Hematopoietic multipotent progenitor cell treated with erythropoietin and hydrocortisone succinate and interleukin-3 and kit ligand, for 17 days (in vitro differentiated cells): Measurements from ENCODE around the gene CIITA.
"Not testable (repeated sequence)": the region's sequence is repeated elsewhere in the genome, so short reads cannot be mapped to it uniquely, and the experiment has no call there.

Source experiments
- DNase-seq: peaks from one replicate; pipeline ENCODE4 v3.0.0-alpha.2; 2015; ENCODE audit warnings: low spot score

Gene CIITA

DNA sequence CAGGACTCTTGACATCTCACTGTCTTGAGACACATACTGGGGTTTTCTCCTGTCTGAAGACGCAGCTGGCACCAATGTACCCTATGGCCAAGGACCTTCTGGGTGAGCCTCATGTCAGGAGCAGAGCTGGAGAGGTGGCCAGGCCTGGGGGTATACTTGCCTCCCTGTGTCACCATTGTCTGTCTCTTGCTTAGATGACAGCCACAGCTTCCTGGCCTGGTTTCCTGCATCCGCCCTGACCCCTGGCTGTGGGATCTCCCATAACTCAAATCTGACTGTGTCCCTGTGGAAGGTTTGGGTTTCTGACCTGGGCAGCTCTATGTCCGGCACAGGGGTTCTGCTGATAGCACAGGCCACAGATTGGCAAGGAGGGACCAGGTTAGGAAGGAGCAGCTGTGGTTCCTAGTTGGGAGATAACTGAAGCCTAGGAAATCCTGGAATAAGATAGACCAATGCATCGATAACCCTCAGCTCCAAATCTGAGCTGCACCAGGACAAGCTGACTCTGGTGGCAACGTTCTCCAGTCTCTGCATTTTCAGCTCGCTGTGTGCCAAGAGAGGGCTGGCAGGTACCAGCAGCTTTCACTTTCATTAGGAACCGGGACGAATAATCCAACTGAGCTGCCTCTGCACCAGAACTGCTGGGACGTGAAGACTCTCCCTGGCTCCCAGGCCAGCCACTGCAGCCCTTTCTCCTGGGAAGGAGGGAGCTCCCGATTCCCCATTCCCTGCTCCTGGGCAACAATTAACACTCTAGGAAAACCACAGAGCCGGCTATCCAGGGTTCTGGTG, 60.3 kb downstream of the CIITA start:
- peak; percentile 11 for DNase-seq

DNA sequence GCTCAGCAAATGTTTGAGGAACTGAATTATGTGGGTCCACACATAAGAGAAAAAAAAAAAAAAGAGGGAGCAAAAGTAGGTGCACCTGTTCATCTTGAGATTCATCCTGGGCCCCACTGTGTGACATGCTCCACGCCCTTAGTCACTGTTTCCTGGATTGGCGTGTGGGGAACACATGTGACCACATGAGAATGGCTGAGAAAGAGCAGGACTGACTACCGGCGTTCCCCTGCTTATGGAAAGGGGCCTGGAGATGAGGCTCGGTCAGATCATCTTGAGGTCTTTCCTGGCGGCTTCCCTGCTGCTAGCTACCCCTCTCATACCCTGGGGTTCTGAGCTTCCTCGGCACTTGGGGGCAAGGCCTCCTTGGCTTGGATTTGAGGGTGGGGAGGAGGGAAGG, 61.3 kb downstream of the CIITA start:
- no peak for DNase-seq

DNA sequence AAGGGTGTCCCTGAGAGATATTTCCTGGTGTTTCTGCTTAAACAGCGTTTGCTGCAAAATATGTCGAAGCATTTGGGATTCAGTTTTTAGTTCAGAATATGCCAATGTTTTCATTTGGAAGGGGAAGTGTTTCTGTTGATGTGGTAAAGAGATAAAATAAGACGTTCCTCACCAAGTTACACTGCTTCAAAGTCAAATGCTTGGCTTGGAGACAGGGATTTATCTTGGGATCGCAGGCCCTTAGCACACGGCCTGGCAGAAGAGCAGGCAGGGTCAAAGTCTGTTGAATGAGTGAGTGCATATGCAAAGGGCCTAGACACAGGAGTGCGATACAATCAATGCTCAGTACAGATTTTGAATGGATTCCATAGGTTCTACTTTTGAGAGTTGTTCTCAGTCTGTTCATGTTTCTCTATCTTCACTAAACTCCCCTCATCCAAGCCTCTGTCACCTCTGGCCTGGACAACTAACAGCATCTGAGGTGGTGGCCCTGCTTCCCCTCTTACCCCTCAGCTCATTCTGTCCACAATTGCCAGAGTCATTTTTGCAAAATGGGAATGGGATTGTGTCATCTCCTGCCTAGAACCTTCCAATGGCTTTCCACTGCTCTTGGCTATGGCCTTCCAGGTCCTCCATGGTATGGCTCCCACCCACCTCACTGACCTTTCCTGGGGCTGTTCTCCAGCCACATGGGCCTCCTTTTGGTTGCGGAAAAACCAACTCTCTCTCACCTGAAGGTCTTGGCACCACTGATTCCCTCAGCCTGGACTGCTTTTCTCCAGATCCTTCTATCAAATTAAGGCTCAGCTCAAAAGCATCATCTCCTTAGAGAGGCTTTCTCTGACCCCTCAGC, 62.0 kb downstream of the CIITA start:
- peak; percentile 30 for DNase-seq

DNA sequence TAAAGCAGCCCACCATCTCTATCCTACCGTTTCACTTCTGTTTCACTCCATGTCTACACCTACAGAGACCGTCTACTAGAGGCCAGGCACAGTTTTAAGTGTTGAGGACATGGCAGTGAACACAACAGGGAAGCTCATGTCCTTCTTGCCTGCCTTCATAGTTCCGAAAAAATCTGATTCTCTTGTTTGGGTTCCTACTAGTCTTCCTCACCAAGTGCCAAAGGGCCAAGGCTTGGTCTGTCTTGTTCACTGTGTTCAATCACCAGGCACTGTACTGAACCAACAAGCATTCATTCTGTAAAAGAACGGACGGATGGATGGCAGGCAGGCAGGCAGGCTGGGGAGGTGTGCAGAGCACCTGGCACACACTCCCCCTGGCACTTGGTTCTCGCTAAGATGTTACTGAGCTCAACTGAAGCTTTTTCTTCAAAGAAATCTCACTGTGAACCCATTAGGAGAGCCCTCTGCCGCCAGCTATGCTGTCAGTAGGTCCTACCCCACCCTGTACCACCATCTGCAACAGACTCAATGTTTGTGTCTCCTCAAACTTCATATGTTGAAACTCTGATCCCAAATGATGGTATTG, 62.7 kb downstream of the CIITA start:
- DNase-seq: no peak

DNA sequence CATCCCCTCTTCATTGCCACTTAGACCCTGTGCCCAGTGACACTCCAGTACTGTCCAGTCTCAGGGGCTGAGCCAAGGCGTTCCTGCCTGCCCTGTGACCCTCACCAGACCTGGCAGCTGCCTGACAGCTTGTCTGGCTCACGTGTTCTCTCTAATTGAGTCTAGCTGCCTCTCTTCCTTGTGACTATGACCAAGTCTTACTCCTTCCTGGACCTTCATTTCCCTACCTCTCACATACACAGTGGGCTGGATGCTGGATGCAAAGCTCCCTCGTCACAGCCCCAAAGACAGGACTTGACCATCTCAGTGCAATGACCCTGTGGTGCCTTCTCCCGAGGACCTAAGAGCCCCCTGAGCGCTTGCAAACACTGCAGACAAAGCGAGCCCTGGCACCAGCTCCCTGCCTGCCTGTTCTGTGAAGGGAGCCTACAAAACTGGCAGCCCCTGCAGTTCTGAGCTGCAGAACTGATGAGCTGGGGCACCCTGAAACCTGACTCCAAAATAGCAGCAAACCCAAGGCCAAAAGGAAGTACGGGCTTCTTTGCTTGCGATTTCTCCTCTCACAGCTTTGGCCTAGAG, 63.6 kb downstream of the CIITA start:
- no peak for DNase-seq

DNA sequence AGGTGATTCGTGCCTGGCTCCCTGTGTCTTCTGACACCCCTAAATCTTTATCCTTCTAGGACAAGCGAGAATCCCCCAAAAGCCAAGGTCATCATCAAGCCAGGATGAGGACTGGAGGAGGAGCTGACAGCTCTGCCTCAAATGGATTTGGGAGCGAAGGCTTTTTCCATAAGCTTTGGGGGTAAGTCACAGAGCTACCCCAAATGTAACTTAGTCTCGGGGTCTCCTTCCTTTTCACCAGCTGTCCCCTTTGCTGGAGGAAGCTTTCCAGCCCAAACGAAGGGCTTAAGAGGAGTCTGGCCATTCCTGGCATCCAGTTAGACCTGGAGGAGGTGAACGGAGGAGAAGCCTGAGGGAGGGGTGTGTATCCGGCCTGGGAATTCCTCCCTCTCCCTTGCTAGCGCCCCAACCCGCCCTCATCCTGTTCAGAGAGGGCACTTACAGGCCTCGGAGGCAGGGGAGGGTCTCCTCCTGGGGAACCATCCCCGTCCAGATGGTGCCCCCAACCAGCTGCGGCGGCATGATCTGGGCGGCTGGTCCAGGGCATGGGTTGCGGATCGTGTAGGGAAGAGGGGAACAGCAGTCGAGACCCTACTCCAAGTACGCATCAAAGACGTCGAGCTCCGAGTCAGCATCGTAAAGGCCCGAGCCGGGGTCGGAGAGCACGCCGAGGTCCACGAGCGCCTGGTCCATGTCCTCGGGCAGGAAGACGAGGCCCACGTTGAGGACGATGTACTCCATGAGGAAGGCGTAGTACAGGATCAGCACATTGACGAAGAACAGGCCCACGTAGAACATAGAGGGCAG, 64.3 kb downstream of the CIITA start:
- DNase-seq: no peak

DNA sequence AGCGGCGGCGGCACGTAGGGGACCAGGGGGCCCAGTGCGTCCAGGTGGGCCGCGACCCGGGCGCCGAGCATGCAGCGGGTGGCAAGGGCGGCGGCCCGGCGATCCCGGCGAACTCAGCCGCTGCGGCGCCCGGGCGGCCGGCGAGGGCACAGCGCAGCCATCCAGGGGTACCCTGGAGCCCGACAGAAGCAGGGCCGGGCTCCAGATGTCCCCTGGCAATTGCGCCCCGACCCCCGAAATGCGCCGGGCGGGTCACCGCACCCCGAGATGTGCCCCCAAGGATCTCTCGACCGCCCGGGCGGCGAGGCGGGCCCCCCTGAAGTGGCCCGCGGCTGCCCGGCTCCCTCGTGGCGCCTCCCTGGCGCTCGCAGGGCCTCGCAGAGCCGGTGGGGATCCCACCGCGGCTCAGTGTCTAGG, 64.9 kb downstream of the CIITA start:
- DNase-seq: not testable (repeated sequence)

DNA sequence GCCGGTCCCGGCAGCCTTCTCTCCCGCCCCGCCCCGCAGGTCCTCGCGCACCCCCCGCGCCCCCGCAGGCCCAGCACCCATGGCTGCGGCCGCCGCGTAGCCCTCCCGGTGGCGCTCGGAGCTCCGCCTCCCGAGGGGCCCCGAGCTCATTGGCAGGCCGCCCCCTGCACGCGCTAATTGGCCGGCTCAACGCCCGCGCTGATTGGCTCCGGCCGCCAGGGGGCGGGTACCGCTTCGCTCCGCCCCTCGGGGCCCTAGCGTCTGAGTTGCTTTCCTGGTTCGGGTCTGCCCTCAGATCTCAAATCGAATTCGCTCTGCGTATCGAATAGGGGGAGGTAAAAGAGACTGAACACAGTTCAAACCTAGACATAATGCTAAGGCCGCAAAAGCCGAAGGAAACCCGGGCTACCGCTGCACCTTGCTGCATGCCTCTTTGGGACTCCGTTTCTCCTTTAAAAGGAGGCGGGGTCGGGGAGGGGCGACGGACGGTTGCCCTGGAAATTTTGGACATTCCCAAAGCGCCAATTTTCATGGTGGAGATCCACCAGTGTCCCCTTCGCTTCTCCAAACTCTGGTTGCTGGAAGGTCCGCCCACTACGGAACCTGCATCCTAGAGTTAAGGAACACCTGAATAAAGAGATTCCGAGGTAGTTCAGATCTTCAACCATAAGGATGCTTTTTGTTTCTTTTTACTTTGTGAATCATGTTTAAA, 65.5 kb downstream of the CIITA start, which contains the start of gene DEXI:
TSS of gene DEXI (minus strand) at position 117 of the 712 bp plus-strand sequence. CDS start 463 bp downstream, outside the sequence.
- peak; percentile 95 for DNase-seq

DNA sequence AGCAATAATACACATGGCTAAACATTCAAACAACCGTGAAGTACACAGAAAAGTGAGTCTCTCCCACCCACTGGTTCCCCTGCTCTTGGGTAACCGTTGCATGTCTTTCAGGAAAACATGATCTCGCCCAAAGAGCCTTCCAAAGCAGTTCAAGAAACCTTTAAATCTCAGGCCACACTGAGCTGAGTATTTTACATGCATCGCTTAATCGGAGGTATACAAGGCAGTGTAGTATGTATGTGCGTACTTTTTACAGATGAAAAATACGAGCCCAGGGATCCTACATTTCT, 66.0 kb downstream of the CIITA start:
- DNase-seq: no peak

DNA sequence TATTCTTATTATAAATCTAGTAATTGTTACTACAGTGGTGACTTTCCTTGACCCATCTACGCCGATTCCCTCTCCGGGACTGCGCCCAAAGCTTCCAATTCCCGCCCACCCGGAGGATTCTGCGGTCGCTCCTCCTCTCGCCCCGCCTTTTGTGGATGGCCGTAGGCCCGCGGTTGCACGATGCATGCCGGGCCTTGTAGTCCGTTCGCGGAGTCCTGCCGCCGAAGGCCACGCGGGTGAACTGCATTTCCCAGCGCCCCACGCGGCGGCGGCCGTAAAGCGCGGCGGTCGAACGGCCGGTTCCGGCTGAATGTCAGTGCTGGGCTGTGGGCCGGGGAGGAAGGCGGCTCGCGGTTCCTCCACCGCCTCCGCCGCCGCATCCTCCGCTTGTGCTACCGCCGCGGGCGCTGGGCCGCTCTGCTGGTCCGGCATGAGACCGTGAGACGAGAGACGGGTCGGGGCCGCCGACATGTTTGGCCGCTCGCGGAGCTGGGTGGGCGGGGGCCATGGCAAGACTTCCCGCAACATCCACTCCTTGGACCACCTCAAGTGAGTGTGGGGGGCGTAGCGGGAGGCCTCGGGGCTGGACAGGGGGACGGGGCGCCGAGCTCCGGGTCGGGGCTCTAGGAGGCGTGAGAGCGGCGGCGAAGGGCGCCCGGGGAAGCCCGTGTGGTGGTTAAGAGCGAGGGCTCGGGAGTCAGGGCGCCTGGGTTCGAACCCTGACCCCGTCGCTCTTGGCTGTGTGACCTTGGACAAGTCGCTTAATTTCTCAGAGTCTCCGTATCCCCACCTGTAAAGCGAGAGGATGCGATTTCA, 67.5 kb downstream of the CIITA start, which contains the start of gene CLEC16A:
TSS of gene CLEC16A (plus strand) at position 316 of the 816 bp plus-strand sequence. CDS start at position 470, 154 bp downstream.
- peak; percentile 96 for DNase-seq

DNA sequence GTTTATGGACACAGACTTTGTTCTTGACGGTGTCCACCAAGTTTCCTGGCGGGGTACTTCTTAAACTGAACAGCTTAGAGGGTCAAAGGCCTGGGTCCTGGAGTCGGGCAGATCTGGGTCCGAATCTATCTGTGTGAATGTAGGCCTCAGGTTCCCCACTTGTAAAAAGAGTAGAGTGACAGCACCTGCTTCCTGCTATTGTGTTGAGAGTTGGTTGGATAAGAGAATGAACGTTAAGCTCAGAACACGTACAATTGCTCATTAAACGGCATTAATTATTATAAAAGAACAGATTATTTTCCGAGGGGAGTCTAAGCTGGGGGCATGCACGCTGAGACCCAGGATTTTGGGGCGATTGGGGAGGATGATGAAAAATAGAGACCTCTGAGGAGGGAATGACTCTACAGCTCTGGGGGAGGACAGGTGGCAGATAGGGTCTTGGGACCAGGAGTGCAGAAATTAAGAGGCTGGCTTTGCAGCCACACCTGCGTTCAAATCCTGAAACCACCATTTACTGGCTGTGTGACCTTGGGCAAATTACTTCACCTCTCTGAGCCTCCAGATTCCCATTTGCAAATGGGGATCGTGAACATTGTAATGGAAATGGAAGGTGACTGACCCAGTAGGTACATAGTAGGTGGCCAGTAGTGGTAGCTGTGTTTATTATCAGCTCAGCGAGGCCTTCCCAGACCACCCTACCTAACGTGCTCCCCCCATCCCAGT, 68.2 kb downstream of the CIITA start:
- DNase-seq: no peak

DNA sequence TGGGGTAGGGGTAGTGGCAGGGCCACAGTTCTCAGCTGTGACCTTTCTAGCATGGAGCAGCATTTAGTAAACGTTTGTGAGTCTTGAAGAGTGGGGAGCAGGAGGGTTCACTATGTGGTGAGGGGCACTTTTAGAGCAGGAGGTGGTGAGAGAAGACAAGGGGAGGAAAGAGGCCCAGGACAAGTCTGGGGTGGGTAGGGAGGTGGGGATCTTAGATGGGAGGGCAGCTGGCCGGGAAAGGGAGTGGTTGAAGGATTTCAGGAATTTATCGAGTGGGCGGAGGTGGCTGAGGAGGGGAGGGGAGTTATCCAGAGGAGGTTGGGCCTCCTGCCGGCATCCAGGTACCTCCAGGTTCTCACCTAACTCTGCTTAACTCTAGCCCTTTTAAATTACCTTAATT, 69.3 kb downstream of the CIITA start:
- DNase-seq: no peak

DNA sequence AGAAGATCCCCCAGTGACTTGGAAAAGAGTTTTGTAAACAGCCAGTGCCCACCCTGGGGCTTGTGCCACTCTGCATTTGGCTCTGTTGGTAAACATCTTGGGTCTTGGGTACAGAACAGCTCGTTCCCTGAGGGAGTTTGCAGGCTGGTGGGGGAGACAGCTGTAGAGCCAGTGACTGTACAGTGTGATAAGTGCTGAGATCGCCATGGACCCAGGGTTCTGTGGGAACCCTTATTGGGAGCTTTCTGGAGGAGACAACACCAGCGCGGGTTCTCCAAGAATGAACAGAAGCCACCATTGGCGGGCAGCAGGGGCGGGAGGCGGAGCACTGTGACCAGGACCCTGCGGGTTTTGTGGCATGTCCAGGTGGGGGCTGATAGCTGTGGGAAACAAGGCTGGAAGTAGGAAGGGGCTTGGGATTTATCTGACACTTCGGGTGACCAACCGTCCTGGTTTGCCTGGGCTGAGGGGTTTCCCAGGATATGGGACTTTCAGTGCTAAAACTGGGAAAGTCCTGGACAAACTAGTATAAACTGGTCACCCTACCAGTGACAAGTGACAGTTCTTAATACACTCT, 70.3 kb downstream of the CIITA start:
- DNase-seq: no peak

DNA sequence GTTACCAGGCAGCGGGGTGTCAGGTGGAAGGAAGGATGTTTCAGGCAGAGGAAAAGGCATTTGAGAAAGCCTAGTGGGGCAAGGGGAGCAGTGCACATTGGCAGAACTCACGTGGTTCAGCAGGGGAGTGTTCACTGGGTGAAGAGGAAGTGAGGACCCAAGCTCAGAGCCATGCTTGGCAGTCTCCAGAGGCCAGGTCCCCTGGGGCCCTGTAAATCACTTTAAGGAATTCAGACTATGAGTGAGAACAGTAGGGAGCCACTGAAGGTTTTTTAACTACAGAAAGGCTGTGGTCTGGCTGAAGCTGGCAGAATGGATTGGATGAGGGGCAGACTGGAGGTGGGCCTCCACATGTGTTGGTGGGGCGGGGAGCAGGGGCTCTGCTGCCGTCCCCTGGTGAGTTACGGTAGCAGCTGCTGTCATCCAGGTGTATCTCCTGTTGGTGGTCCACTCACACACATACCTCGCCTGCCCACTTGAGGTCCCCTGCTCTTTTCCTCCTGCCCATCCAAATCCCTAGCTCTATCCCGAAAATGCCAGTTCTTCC, 72.5 kb downstream of the CIITA start:
- no peak for DNase-seq

DNA sequence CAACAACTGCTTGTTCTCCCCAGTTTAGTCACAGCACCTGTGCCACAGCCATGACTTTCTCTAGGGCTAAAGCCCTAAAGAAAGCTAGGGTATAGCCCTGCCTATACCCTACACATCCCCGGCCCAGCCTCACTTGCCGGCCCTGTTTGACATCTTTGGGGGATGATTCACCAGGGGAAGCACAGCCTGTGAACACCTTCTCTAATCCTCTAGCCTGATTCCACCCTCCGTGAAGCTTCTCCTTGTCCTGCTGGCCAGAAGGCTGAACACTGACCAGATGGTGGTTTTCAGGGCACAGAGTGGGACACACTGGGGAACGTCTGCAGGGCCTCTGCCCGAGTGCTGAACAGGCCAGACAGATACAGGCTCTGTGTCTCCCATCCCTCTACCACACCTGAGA, 73.4 kb downstream of the CIITA start:
- DNase-seq: no peak

DNA sequence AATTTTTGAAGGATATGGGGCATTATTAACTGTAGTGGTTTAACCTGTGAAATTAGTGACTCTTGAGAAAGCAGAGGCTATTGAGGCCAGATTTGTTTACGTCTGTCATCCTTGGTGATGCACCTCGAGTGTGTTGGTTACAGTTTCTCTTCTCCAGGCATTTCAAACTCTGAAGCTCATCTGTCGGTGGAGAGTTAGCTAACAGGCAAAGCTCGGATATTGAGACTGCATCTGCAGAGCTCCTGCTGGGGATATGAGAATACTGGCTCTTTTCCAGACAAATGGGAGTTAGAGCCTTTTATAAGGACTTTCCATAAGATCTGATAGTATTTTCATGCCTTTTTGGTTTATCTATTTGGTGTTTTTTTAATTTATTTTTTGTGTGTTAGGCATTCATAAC, 74.0 kb downstream of the CIITA start:
- no peak for DNase-seq

DNA sequence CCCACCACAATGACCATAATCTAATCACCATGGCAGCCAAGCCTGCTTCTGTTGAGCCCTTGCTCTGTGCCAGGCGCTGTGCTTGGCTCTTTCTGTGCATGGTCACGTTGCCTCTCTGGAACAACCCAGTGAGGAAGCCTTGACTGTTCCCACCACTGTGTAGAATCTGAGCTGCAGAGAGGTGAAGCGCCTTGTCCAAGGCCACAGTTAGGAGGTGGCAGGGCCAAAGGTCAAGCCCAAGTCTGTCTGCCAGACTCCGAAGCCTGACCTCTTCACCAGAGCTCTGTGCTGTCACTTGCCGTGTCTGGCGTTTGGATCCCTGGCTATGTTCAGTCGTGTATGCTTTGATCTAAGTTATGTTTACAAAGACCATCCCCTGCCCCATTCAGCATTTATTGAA, 77.9 kb downstream of the CIITA start:
- DNase-seq: no peak

DNA sequence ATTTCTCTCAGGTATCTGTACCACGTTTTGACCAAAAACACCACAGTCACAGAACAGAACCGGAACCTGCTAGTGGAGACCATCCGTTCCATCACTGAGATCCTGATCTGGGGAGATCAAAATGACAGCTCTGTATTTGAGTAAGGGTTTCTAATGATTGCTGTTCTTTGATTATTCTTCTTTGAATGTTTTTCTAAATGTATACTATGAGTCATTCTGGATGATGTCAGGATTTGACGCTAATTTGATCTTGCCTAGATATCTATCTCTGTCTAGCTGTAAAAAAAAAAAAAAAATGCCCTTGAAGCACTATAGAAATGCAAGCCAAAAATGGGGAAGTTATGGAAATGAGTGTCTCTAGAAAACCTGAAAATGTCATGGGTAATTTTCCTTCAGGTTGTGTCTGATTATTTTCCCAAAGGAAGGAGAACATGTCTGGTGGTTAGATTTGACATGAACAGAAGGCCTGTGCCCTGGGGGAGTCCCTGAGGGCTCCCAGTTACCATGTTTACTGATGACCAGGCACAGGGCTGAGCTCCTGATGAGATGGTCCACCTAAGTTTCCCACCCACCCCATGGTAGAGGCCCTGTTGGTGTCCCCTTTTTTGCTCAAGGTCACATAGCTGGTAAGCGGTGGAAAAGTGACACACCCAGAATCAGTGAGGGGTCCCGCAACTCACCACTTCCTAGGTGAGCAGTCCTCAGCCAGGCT, 80.9 kb downstream of the CIITA start:
- DNase-seq: no peak
